Measurements from ENCODE around the gene BLM. TPM values are rescaled to one million over a fixed set of nuclear protein-coding genes. Genes with fewer than 3 reads are reported as not detected.
A peak's percentile ranks its signal among the peaks of the same experiment; 100 is the strongest.

BLM gene
- total RNA-seq, 2 donors from 2014 or later: 7.8 to 8.8 TPM

DNA sequence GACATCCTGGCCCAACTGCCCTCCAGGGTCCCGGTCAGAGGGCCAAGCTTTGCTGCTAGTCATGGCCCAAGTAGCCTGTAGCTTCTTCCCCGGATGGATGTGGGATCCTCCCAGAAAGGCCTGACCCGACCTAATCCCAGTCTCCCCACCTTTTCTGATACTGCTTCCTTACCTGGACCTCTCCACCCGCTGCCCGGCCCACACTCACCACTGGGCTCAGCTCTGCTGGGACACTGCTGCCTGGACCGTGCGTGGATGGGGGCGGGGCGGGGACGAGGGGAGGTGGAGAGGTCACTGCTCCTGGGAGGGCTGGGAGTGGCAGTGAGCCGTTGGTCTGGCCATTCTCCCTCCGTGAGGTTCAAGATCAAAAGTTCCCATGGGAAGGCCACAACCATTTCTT lies 111.0 kb downstream of the BLM start:
- H3K4me3 Mint-ChIP-seq: no peak overlapping the region
- no peak overlapping the region for H3K27ac Mint-ChIP-seq
- no peaks in the 10 kb centered on the region for H3K36me3 Mint-ChIP-seq (ENCODE audit: low read depth)
- ATAC-seq: no peak
- no peaks in the 10 kb centered on the region for H3K9me3 ChIP-seq (ENCODE audit: control insufficient read depth, low read length, poor library complexity, severe bottlenecking)
- H3K4me1 Mint-ChIP-seq: peaks cover 14% of the 10 kb centered on the region
- H3K27me3 Mint-ChIP-seq: no peaks in the 10 kb centered on the region
- DNase-seq: no peak

GRCh38 chr15:90829126-90829525 lies 112.0 kb downstream of the BLM start:
- H3K4me3 Mint-ChIP-seq: no peak overlapping the region
- H3K4me1 Mint-ChIP-seq: peaks cover 14% of the 10 kb centered on the region
- DNase-seq (no peak), ATAC-seq (no peak)
- no peaks in the 10 kb centered on the region for H3K9me3 ChIP-seq (ENCODE audit: control insufficient read depth, low read length, poor library complexity, severe bottlenecking)
- H3K27me3 Mint-ChIP-seq: no peaks in the 10 kb centered on the region
- no peaks in the 10 kb centered on the region for H3K36me3 Mint-ChIP-seq (ENCODE audit: low read depth)
- H3K27ac Mint-ChIP-seq: peak overlapping the region; percentile 100

- no peaks in the 10 kb centered on the region for H3K9me3 ChIP-seq (ENCODE audit: control insufficient read depth, low read length, poor library complexity, severe bottlenecking)
- Mint-ChIP-seq H3K36me3 (ENCODE audit: low read depth) (no peaks in the 10 kb centered on the region), H3K4me1 (peaks cover 14% of the 10 kb centered on the region), H3K27me3 (no peaks in the 10 kb centered on the region), H3K27ac (peak overlapping the region; percentile 100), H3K4me3 (peak overlapping the region; percentile 81)
- DNase-seq: peak in 1 of 3 donors; percentile 23
- peak; percentile 84 for ATAC-seq
Measured at GRCh38 chr15:90829942-90830440, 112.8 kb downstream of the BLM start.

DNA sequence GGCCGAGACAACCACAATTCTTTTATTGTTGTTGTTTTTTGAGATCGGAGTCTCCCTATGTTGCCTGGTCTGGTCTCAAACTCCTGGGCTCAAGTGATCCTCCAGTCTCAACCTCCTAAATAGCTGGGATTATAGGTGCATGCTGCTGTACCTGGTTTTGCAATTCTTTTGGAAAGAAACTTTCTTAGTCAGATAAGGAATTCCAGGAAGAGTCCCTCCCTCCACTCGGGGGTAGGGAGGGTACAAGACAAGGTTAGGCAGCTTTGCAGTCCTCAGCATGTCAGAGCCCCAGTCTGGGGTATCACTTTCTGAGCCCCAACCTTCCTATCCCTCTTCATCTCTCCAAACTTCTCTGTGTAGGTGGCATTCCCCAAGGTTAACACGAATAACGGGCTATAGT lies 117.5 kb downstream of the BLM start:
- H3K9me3 ChIP-seq (ENCODE audit: control insufficient read depth, low read length, poor library complexity, severe bottlenecking): no peaks in the 10 kb centered on the region
- Mint-ChIP-seq H3K4me1 (peaks cover 35% of the 10 kb centered on the region), H3K4me3 (peak overlapping the region; percentile 7), H3K36me3 (ENCODE audit: low read depth) (no peaks in the 10 kb centered on the region), H3K27ac (peak overlapping the region; percentile 89), H3K27me3 (no peaks in the 10 kb centered on the region)
- no peak for DNase-seq
- no peak for ATAC-seq

DNA sequence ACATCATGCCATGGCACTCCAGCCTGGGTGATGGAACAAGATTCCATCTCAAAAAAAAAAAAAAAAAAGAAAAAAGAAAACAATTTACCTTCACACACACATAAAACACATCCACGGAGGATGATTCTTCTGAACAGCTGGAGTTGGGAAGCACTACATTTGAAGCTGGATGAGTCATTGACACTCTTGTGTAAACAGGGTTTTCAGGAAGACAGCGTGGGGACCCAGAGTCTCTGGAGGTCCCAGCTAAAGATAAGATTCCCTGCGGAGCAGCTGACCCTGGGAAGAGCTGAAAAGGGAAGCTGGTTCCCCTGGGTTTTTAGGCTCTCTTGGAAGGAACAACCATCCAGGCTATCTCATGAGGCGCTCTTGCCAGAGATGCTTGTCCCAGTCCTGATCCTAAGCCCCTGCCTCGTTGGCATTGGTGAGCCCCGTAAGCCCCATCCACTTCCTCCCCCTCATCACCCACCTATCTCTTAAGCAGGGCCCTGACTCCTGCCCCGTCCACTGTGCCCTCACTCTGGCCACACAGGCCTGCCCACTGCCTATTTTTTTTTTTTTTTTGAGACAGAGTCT lies 119.2 kb downstream of the BLM start:
- no peaks in the 10 kb centered on the region for H3K9me3 ChIP-seq (ENCODE audit: control insufficient read depth, low read length, poor library complexity, severe bottlenecking)
- Mint-ChIP-seq H3K4me3 (no peak overlapping the region), H3K4me1 (peaks cover 23% of the 10 kb centered on the region), H3K27me3 (no peaks in the 10 kb centered on the region), H3K36me3 (ENCODE audit: low read depth) (no peaks in the 10 kb centered on the region), H3K27ac (peak overlapping the region; percentile 98)
- DNase-seq: no peak
- no peak for ATAC-seq

DNA sequence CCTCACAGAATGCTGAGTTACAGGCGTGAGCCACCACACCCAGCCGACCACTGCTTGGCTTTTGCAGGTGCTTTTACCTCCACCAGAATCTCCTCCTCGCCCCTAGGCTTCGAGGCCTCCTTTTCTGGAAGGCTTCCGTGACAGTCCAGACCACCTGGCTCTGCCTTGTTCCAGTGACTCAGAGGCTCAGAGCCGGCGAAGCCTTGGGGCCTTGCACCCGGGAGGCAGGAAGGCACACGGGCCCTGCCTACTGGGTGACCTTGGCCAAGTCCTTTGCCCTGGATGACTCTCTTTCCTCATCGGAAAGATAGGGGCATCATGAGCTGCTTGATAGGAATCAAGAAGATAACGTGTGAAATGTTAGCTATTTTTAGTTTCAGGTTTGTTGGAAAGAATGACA lies 119.9 kb downstream of the BLM start:
- Mint-ChIP-seq H3K36me3 (ENCODE audit: low read depth) (no peaks in the 10 kb centered on the region), H3K27me3 (no peaks in the 10 kb centered on the region), H3K4me1 (peaks cover 26% of the 10 kb centered on the region), H3K27ac (peak overlapping the region; percentile 98), H3K4me3 (peak overlapping the region; percentile 91)
- no peaks in the 10 kb centered on the region for H3K9me3 ChIP-seq (ENCODE audit: control insufficient read depth, low read length, poor library complexity, severe bottlenecking)
- ATAC-seq: no peak
- no peak for DNase-seq

DNA sequence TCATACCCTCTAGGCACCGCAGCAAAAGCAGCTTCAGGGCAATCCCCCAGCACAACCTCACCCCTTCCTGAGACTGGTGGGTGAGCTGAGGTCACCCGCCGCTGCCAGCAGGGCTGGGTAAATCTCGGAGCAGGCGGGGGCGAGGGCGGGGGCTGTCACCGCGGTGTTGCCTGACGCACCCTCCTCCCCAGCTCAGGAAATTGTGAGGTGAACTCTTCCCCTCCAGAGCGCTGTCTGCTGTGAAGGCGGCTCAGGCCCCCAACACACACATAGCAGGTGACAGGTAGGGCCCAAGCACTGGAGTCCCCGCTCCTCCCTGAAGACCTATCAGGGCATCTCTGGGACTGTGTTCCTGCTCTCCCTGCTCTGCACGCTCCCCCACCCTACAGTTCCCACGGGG lies 121.0 kb downstream of the BLM start:
- H3K27ac Mint-ChIP-seq: peak overlapping the region; percentile 98
- no peaks in the 10 kb centered on the region for H3K36me3 Mint-ChIP-seq (ENCODE audit: low read depth)
- H3K9me3 ChIP-seq (ENCODE audit: control insufficient read depth, low read length, poor library complexity, severe bottlenecking): no peaks in the 10 kb centered on the region
- H3K4me1 Mint-ChIP-seq: peaks cover 28% of the 10 kb centered on the region
- peak; percentile 82 to 90 (median 90) for DNase-seq
- no peaks in the 10 kb centered on the region for H3K27me3 Mint-ChIP-seq
- H3K4me3 Mint-ChIP-seq: peak overlapping the region; percentile 91
- ATAC-seq: peak; percentile 91

- no peaks in the 10 kb centered on the region for H3K36me3 Mint-ChIP-seq (ENCODE audit: low read depth)
- no peaks in the 10 kb centered on the region for H3K27me3 Mint-ChIP-seq
- H3K9me3 ChIP-seq (ENCODE audit: control insufficient read depth, low read length, poor library complexity, severe bottlenecking): no peaks in the 10 kb centered on the region
- peak overlapping the region; percentile 91 for H3K4me3 Mint-ChIP-seq
- H3K4me1 Mint-ChIP-seq: peaks cover 28% of the 10 kb centered on the region
- peak in 2 of 3 donors; percentile 28 to 37 for DNase-seq
- ATAC-seq: peak; percentile 30
- H3K27ac Mint-ChIP-seq: peak overlapping the region; percentile 98
Measured at GRCh38 chr15:90838544-90838943, 121.4 kb downstream of the BLM start.

GRCh38 chr15:90839187-90840071 lies 122.3 kb downstream of the BLM start:
- peak overlapping the region; percentile 91 for H3K4me3 Mint-ChIP-seq
- H3K27me3 Mint-ChIP-seq: no peaks in the 10 kb centered on the region
- H3K27ac Mint-ChIP-seq: peak overlapping the region; percentile 98
- ATAC-seq (no peak), DNase-seq (no peak)
- H3K9me3 ChIP-seq (ENCODE audit: control insufficient read depth, low read length, poor library complexity, severe bottlenecking): no peaks in the 10 kb centered on the region
- peaks cover 28% of the 10 kb centered on the region for H3K4me1 Mint-ChIP-seq
- no peaks in the 10 kb centered on the region for H3K36me3 Mint-ChIP-seq (ENCODE audit: low read depth)

DNA sequence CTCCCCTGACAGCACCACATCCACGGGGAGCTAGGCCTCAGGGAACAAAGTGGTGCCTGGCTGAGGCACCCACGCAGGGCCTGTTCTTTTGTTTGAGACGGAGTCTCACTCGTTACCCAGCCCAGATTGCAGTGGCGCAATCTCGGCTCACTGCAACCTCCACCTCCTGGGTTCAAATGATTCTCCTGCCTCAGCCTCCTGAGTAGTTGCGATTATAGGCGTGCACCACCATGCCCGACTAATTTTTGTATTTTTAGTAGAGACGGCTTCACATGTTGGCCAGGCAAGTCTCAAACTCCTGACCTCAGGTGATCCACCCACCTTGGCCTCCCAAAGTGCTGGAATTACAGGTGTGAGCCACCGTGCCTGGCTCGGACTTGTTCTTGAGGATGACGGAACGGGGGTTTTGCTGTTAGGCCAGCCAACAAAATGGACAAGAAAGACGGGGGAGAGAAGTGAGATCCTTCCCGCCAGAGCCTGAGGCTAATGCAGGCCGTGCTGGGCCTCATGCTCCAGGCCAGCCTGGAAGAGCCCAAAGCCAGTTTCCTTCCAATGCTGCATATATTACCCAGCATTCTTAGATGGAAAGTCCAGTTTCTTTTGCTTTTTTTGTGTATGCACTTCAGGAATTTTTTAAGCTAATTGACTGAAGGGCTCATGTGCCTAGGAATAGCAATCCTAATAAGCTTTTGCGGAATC lies 123.2 kb downstream of the BLM start:
- H3K4me1 Mint-ChIP-seq: peaks cover 30% of the 10 kb centered on the region
- ATAC-seq: no peak
- no peaks in the 10 kb centered on the region for H3K27me3 Mint-ChIP-seq
- peak overlapping the region; percentile 91 for H3K4me3 Mint-ChIP-seq
- no peak for DNase-seq
- H3K36me3 Mint-ChIP-seq (ENCODE audit: low read depth): no peaks in the 10 kb centered on the region
- H3K27ac Mint-ChIP-seq: peak overlapping the region; percentile 98
- H3K9me3 ChIP-seq (ENCODE audit: control insufficient read depth, low read length, poor library complexity, severe bottlenecking): no peaks in the 10 kb centered on the region

DNA sequence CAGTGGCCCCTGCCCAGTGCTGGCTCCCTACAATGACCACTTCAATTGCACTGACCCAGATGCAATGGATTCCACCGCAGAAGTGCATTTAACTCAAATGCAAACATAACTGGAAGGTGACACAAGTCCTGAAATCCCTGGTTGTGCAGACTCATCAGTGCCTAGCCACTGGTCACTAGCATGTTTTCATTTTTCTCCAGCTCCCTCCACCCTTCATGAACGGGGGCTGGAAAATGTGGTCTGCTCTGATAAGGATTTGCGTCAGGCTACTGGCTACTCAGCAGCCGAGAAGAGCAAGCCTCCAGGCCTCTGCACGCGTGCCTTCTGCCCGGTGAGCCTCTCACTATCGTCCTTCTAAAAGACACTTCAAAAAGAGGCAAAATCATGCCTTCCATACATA lies 123.8 kb downstream of the BLM start:
- Mint-ChIP-seq H3K36me3 (ENCODE audit: low read depth) (no peaks in the 10 kb centered on the region), H3K4me1 (peaks cover 30% of the 10 kb centered on the region), H3K4me3 (peak overlapping the region; percentile 33), H3K27me3 (no peaks in the 10 kb centered on the region), H3K27ac (peak overlapping the region; percentile 21)
- DNase-seq (no peak), ATAC-seq (no peak)
- H3K9me3 ChIP-seq (ENCODE audit: control insufficient read depth, low read length, poor library complexity, severe bottlenecking): no peaks in the 10 kb centered on the region

GRCh38 chr15:90844696-90845095 lies 127.5 kb downstream of the BLM start:
- no peak for ATAC-seq
- Mint-ChIP-seq H3K36me3 (ENCODE audit: low read depth) (no peaks in the 10 kb centered on the region), H3K4me1 (peaks cover 10% of the 10 kb centered on the region), H3K4me3 (no peak overlapping the region), H3K27me3 (no peaks in the 10 kb centered on the region), H3K27ac (peak overlapping the region; percentile 79)
- no peaks in the 10 kb centered on the region for H3K9me3 ChIP-seq (ENCODE audit: control insufficient read depth, low read length, poor library complexity, severe bottlenecking)
- DNase-seq: no peak
